HCT116 (cell line): Measurements from ENCODE around the gene ERGIC3. TPM values are rescaled to one million over a fixed set of nuclear protein-coding genes. Genes with fewer than 3 reads are reported as not detected.

Experiments
- ATAC-seq: fragments of 200-7000 bp; cut with Tn5 transposase; 2 replicates; pipeline ENCODE4 v1.9.1; 2020; ENCODE audit warnings: mild to moderate bottlenecking, moderate library complexity
- BruUV-seq: library from RNA; stranded (reverse); fragments of 400-500 nt; replicated peaks from 2 replicates; lab custom pipeline; 2021; lab: Mats Ljungman, UMichigan
- CTCF ChIA-PET: fragments of 300-600 bp; sonication (Branson Sonifier 250); formaldehyde crosslinking; loops from one replicate; lab custom pipeline; 2021; ENCODE audit warnings: antibody characterized with exemption; lab: Charles Lee
- POLR2A ChIA-PET: fragments of 300-600, 350-600 bp; sonication (Branson Sonifier 250); formaldehyde crosslinking; loops from one replicate; lab custom pipeline; 2021; ENCODE audit warnings: antibody characterized with exemption; lab: Charles Lee
- RAD21 ChIA-PET, 2 experiments: fragments of 300-600 bp; sonication (Branson Sonifier 250); formaldehyde crosslinking; loops; one replicate each; lab custom pipeline; 2023; ENCODE audit warnings: low total read pairs in 2 of 2; ENCODE audit not compliant: uncharacterized antibody in 2 of 2, unreplicated experiment in 2 of 2, low non-redundant PET in 1 of 2; lab: Charles Lee
- DNase-seq: peaks from one replicate; pipeline ENCODE4 v3.0.0-alpha.2; 2010; ENCODE audit warnings: low read depth, low spot score
- H2AFZ ChIP-seq: fragments of 200-600 bp; shearing (Covaris generic), sonication (generic); 2 replicates; pipeline ENCODE4 v1.6.1; 2017; ENCODE audit warnings: low read depth, mixed run types, mixed read lengths, antibody characterized with exemption, low read length; ENCODE audit not compliant: poor library complexity, severe bottlenecking
- H3K27ac ChIP-seq: 2 replicates; pipeline ENCODE4 v1.5.1; 2012; ENCODE audit warnings: low read depth, low read length
- H3K27me3 ChIP-seq: fragments of 200-600 bp; sonication (generic); 2 replicates; pipeline ENCODE4 v1.6.1; 2016; ENCODE audit warnings: mixed run types, low read length, mixed read lengths; ENCODE audit not compliant: insufficient read depth
- H3K36me3 ChIP-seq, 2 experiments: fragments of 200-500 bp in 1 of 2; fragments of 200-600 bp in 1 of 2; sonication (Bioruptor generic) in 1 of 2; sonication (generic) in 1 of 2; 2 replicates each; pipeline versions ENCODE4 v1.5.1 to v1.6.1; 2014 to 2016; ENCODE audit warnings: low read length in 2 of 2, inconsistent platforms in 1 of 2, mixed read lengths in 1 of 2, mixed run types in 1 of 2; ENCODE audit not compliant: insufficient read depth in 2 of 2, control insufficient read depth in 1 of 2
- H3K4me1 ChIP-seq, 2 experiments: fragments of 200-600 bp in 1 of 2; sonication (generic) in 1 of 2; 2 replicates each; pipeline versions ENCODE4 v1.5.1 to v1.6.1; 2012 to 2017; ENCODE audit warnings: low read length in 2 of 2, inconsistent platforms in 1 of 2, mild to moderate bottlenecking in 1 of 2, mixed read lengths in 1 of 2, mixed run types in 1 of 2, moderate library complexity in 1 of 2; ENCODE audit not compliant: insufficient read depth in 2 of 2, control insufficient read depth in 1 of 2
- H3K4me2 ChIP-seq: fragments of 200-600 bp; sonication (generic); 2 replicates; pipeline ENCODE4 v1.6.1; 2017; ENCODE audit warnings: mixed run types, low read length, mixed read lengths
- H3K4me3 ChIP-seq, 2 experiments: fragments of 200-600 bp in 1 of 2; sonication (generic) in 1 of 2; replicated peaks in 1 of 2; 2 replicates each; pipeline ENCODE4 v1.5.1; 2011 to 2016; ENCODE audit warnings: low read length in 2 of 2, control low read depth in 1 of 2, low read depth in 1 of 2, mild to moderate bottlenecking in 1 of 2, mixed read lengths in 1 of 2, mixed run types in 1 of 2
- H3K79me2 ChIP-seq: fragments of 200-600 bp; sonication (generic); 2 replicates; pipeline ENCODE4 v1.6.1; 2017; ENCODE audit warnings: mild to moderate bottlenecking, mixed run types, low read length, moderate library complexity, mixed read lengths; ENCODE audit not compliant: insufficient read depth
- H3K9ac ChIP-seq: fragments of 200-600 bp; sonication (generic); 2 replicates; pipeline ENCODE4 v1.6.1; 2016; ENCODE audit warnings: low read length, mixed read lengths
- H3K9me2 ChIP-seq: fragments of 200-600 bp; sonication (generic), shearing (Covaris generic); 2 replicates; pipeline ENCODE4 v1.6.1; 2017; ENCODE audit warnings: mixed run types, mild to moderate bottlenecking, moderate library complexity; ENCODE audit not compliant: insufficient read depth
- H3K9me3 ChIP-seq, 2 experiments: fragments of 200-500 bp in 1 of 2; fragments of 200-600 bp in 1 of 2; sonication (Bioruptor generic) in 1 of 2; sonication (generic) in 1 of 2; 2 replicates each; pipeline ENCODE4 v1.6.1; 2014 to 2017; ENCODE audit warnings: low read length in 2 of 2, mixed read lengths in 2 of 2, inconsistent platforms in 1 of 2, low read depth in 1 of 2, mild to moderate bottlenecking in 1 of 2, mixed run types in 1 of 2, moderate library complexity in 1 of 2; ENCODE audit not compliant: control insufficient read depth in 1 of 2, insufficient read depth in 1 of 2
- H4K20me1 ChIP-seq: fragments of 200-600 bp; sonication (generic), shearing (Covaris generic); 2 replicates; pipeline ENCODE4 v1.6.1; 2017; ENCODE audit warnings: mixed run types, mild to moderate bottlenecking, moderate library complexity; ENCODE audit not compliant: insufficient read depth
- EGR1 ChIP-seq: IDR thresholded peaks from 2 replicates; pipeline ENCODE4 v1.6.1; 2012; ENCODE audit warnings: low read depth
- ELF1 ChIP-seq: IDR thresholded peaks from 2 replicates; pipeline ENCODE4 v1.6.1; 2012; ENCODE audit warnings: low read depth, borderline replicate concordance
- EZH2 ChIP-seq: fragments of 200-600 bp; sonication (generic); IDR thresholded peaks from 2 replicates; pipeline ENCODE4 v1.6.1; 2017; ENCODE audit warnings: antibody characterized with exemption, mixed run types
- FOSL1 ChIP-seq: IDR thresholded peaks from 2 replicates; pipeline ENCODE4 v1.6.1; 2012; ENCODE audit warnings: low read depth
- POLR2A ChIP-seq: IDR thresholded peaks from 2 replicates; pipeline ENCODE4 v1.7.0; 2011; ENCODE audit warnings: borderline replicate concordance; ENCODE audit not compliant: insufficient read depth, insufficient read length; ENCODE audit errors: extremely low read depth
- POLR2AphosphoS5 ChIP-seq: IDR thresholded peaks from 2 replicates; pipeline ENCODE4 v1.6.1; 2011; ENCODE audit warnings: mild to moderate bottlenecking, low read depth, low read length, moderate library complexity
- SP1 ChIP-seq: IDR thresholded peaks from 2 replicates; pipeline ENCODE4 v1.6.1; 2012; ENCODE audit warnings: low read depth
- SRF ChIP-seq: IDR thresholded peaks from 2 replicates; pipeline ENCODE4 v1.6.1; 2012; ENCODE audit warnings: low read depth
- TCF7L2 ChIP-seq: IDR thresholded peaks from 2 replicates; pipeline ENCODE4 v1.7.0; 2011; ENCODE audit warnings: borderline replicate concordance, inconsistent platforms; ENCODE audit not compliant: insufficient read depth, insufficient read length; ENCODE audit errors: extremely low read depth
- YY1 ChIP-seq: IDR thresholded peaks from 2 replicates; pipeline ENCODE4 v1.6.1; 2011; ENCODE audit warnings: low read length, low read depth, moderate library complexity, mild to moderate bottlenecking; ENCODE audit not compliant: insufficient replicate concordance; ENCODE audit errors: extremely low read depth
- ZBTB33 ChIP-seq: IDR thresholded peaks from 2 replicates; pipeline ENCODE4 v1.6.1; 2011; ENCODE audit warnings: mild to moderate bottlenecking, low read length, moderate library complexity; ENCODE audit not compliant: insufficient replicate concordance; ENCODE audit errors: extremely low read depth
- ZFX ChIP-seq: fragments of 450-650 bp; IDR thresholded peaks from 2 replicates; pipeline ENCODE4 v1.6.1; 2017
- ZNF274 ChIP-seq: fragments of 200-500 bp; sonication (Bioruptor generic); IDR thresholded peaks from 2 replicates; pipeline ENCODE4 v1.6.1; 2014; ENCODE audit warnings: mild to moderate bottlenecking, low read depth, low read length, inconsistent platforms
- intact Hi-C: fragments of 100-400 bp; cut with micrococcal nuclease; formaldehyde crosslinking; loops from 2 replicates; pipeline ENCODE4 v1.10.0; 2022
- total RNA-seq: library from RNA; stranded (reverse); gene quantifications from one replicate; pipeline ENCODE4 v1.2.1, GENCODE V29; 2021; ENCODE audit not compliant: unreplicated experiment
- TF ChIP-seq, protein P1 (sequence below): IDR thresholded peaks from 2 replicates; pipeline ENCODE4 v1.6.1; 2012
- TF ChIP-seq, protein P2 (sequence below): IDR thresholded peaks from 2 replicates; pipeline ENCODE4 v1.6.1; 2012; ENCODE audit warnings: low read depth

ERGIC3 gene
- total RNA-seq, 1 experiment from 2014 or later = 229 TPM

- H3K27me3 ChIP-seq = no peaks in the 10 kb centered on the region
- no peak overlapping the region for H3K27ac ChIP-seq
- no peaks in the 10 kb centered on the region for H3K79me2 ChIP-seq
- intact Hi-C loops = no loop called here
- no peaks in the 10 kb centered on the region; a peak in 1 of 4 replicates for H3K36me3 ChIP-seq
- H3K9me2 ChIP-seq = no peaks in the 10 kb centered on the region
- no peaks in the 10 kb centered on the region for H4K20me1 ChIP-seq
- TF ChIP-seq SRF (no peak), YY1 (no peak), SP1 (no peak), EGR1 (no peak), POLR2AphosphoS5 (no peak), FOSL1 (no peak), ZFX (no peak), ZNF274 (no peak), TCF7L2 (no peak), EZH2 (no peak), ZBTB33 (no peak), POLR2A (no peak), ELF1 (no peak)
- TF ChIP-seq, protein P1, sequence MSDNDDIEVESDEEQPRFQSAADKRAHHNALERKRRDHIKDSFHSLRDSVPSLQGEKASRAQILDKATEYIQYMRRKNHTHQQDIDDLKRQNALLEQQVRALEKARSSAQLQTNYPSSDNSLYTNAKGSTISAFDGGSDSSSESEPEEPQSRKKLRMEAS = no peak
- TF ChIP-seq, protein P2, sequence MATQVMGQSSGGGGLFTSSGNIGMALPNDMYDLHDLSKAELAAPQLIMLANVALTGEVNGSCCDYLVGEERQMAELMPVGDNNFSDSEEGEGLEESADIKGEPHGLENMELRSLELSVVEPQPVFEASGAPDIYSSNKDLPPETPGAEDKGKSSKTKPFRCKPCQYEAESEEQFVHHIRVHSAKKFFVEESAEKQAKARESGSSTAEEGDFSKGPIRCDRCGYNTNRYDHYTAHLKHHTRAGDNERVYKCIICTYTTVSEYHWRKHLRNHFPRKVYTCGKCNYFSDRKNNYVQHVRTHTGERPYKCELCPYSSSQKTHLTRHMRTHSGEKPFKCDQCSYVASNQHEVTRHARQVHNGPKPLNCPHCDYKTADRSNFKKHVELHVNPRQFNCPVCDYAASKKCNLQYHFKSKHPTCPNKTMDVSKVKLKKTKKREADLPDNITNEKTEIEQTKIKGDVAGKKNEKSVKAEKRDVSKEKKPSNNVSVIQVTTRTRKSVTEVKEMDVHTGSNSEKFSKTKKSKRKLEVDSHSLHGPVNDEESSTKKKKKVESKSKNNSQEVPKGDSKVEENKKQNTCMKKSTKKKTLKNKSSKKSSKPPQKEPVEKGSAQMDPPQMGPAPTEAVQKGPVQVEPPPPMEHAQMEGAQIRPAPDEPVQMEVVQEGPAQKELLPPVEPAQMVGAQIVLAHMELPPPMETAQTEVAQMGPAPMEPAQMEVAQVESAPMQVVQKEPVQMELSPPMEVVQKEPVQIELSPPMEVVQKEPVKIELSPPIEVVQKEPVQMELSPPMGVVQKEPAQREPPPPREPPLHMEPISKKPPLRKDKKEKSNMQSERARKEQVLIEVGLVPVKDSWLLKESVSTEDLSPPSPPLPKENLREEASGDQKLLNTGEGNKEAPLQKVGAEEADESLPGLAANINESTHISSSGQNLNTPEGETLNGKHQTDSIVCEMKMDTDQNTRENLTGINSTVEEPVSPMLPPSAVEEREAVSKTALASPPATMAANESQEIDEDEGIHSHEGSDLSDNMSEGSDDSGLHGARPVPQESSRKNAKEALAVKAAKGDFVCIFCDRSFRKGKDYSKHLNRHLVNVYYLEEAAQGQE = no peak
- TF ChIP-seq, all 23 proteins: peak for 0
- ChIA-PET CTCF (no interaction called here), RAD21 (no interaction called here), POLR2A (no interaction called here)
- no peaks in the 10 kb centered on the region for H3K9me3 ChIP-seq
- no peak overlapping the region for H3K4me2 ChIP-seq
- no peak overlapping the region for H3K9ac ChIP-seq
- peaks cover 0 to 8% of the 10 kb centered on the region in 2 experiments; a peak in 1 of 4 replicates for H3K4me1 ChIP-seq
- no peak overlapping the region for H3K4me3 ChIP-seq
- BruUV-seq = no TSS peak
- no peak overlapping the region for H2AFZ ChIP-seq
- DNase-seq = no peak
- ATAC-seq = no peak
These were observed 56.6 kb downstream of the ERGIC3 start for GRCh38 chr20:35598476-35598875.
